H9 (cell line): ENCODE results near the gene XPC. TPM values are rescaled to one million over a fixed set of nuclear protein-coding genes. Genes with fewer than 3 reads are reported as not detected.

Experiments
- DNase-seq: peaks from one replicate; pipeline ENCODE4 v3.0.0-alpha.2; 2017
- H2AFZ ChIP-seq: one replicate; pipeline ENCODE4 v1.6.1; 2013; ENCODE audit warnings: mild to moderate bottlenecking, low read length, control low read depth, moderate library complexity
- H2AK5ac ChIP-seq: 2 replicates; pipeline ENCODE4 v1.6.1; 2013; ENCODE audit warnings: low read length, control low read depth, mixed read lengths; ENCODE audit not compliant: insufficient read length
- H2BK120ac ChIP-seq: one replicate; pipeline ENCODE4 v1.6.1; 2013; ENCODE audit warnings: low read depth, mild to moderate bottlenecking, low read length, control low read depth, inconsistent platforms; ENCODE audit not compliant: poor library complexity, severe bottlenecking
- H2BK12ac ChIP-seq: 2 replicates; pipeline ENCODE4 v1.6.1; 2013; ENCODE audit warnings: low read length, control low read depth, mixed read lengths, low read depth; ENCODE audit not compliant: insufficient read length
- H2BK15ac ChIP-seq: 2 replicates; pipeline ENCODE4 v1.6.1; 2013; ENCODE audit warnings: low read depth, low read length, control low read depth
- H2BK20ac ChIP-seq: one replicate; pipeline ENCODE4 v1.6.1; 2013; ENCODE audit warnings: low read depth, mild to moderate bottlenecking, low read length, control low read depth, inconsistent platforms; ENCODE audit not compliant: poor library complexity, severe bottlenecking
- H2BK5ac ChIP-seq: 2 replicates; pipeline ENCODE4 v1.6.1; 2013; ENCODE audit warnings: low read length, control low read depth, mixed read lengths; ENCODE audit not compliant: insufficient read length
- H3K14ac ChIP-seq: 2 replicates; pipeline ENCODE4 v1.6.1; 2013; ENCODE audit warnings: low read length, control low read depth; ENCODE audit not compliant: insufficient read depth
- H3K18ac ChIP-seq: 2 replicates; pipeline ENCODE4 v1.6.1; 2013; ENCODE audit warnings: low read depth, mild to moderate bottlenecking, mixed read lengths, low read length, control low read depth; ENCODE audit not compliant: insufficient read length
- H3K23ac ChIP-seq: 2 replicates; pipeline ENCODE4 v1.6.1; 2013; ENCODE audit warnings: low read length, control low read depth, mixed read lengths, low read depth; ENCODE audit not compliant: insufficient read length
- H3K23me2 ChIP-seq: 2 replicates; pipeline ENCODE4 v1.6.1; 2013; ENCODE audit warnings: low read depth, mild to moderate bottlenecking, mixed read lengths, low read length, control low read depth; ENCODE audit not compliant: insufficient read length, poor library complexity, severe bottlenecking
- H3K27ac ChIP-seq: 2 replicates; pipeline ENCODE4 v1.5.1; 2013; ENCODE audit warnings: low read length, control low read depth, mixed read lengths, low read depth; ENCODE audit not compliant: insufficient read length
- H3K27me3 ChIP-seq: 2 replicates; pipeline ENCODE4 v1.6.1; 2013; ENCODE audit warnings: low read length, control low read depth, inconsistent platforms; ENCODE audit not compliant: insufficient read depth
- H3K4ac ChIP-seq: 2 replicates; pipeline ENCODE4 v1.6.1; 2013; ENCODE audit warnings: low read depth, mild to moderate bottlenecking, control low read depth, inconsistent platforms, low read length, moderate library complexity
- H3K4me1 ChIP-seq: 2 replicates; pipeline ENCODE4 v1.6.1; 2013; ENCODE audit warnings: low read length, control low read depth, inconsistent platforms; ENCODE audit not compliant: insufficient read depth
- H3K4me2 ChIP-seq: 2 replicates; pipeline ENCODE4 v1.6.1; 2013; ENCODE audit warnings: low read length, control low read depth, mixed read lengths; ENCODE audit not compliant: insufficient read length, insufficient read depth
- H3K56ac ChIP-seq: 2 replicates; pipeline ENCODE4 v1.6.1; 2013; ENCODE audit warnings: low read depth, mild to moderate bottlenecking, mixed read lengths, low read length, control low read depth; ENCODE audit not compliant: insufficient read length
- H3K79me1 ChIP-seq: 2 replicates; pipeline ENCODE4 v1.6.1; 2013; ENCODE audit warnings: low read depth, mild to moderate bottlenecking, moderate library complexity, low read length, control low read depth, inconsistent platforms; ENCODE audit not compliant: insufficient read depth, poor library complexity, severe bottlenecking
- H3K79me2 ChIP-seq: 2 replicates; pipeline ENCODE4 v1.6.1; 2013; ENCODE audit warnings: low read length, control low read depth, inconsistent platforms; ENCODE audit not compliant: insufficient read depth
- H3K9ac ChIP-seq: 2 replicates; pipeline ENCODE4 v1.6.1; 2013; ENCODE audit warnings: low read length, control low read depth, mixed read lengths; ENCODE audit not compliant: insufficient read length; ENCODE audit errors: extremely low read depth
- H3K9me3 ChIP-seq: one replicate; pipeline ENCODE4 v1.6.1; 2013; ENCODE audit warnings: low read depth, low read length, inconsistent platforms; ENCODE audit not compliant: control insufficient read depth
- H3T11ph ChIP-seq: one replicate; pipeline ENCODE4 v1.6.1; 2013; ENCODE audit warnings: mild to moderate bottlenecking, low read length, control low read depth, inconsistent platforms
- H4K20me1 ChIP-seq: one replicate; pipeline ENCODE4 v1.6.1; 2013; ENCODE audit not compliant: control insufficient read depth, insufficient read length, insufficient read depth
- H4K5ac ChIP-seq: 2 replicates; pipeline ENCODE4 v1.6.1; 2013; ENCODE audit warnings: low read depth, mild to moderate bottlenecking, mixed read lengths, low read length, control low read depth; ENCODE audit not compliant: insufficient read length
- H4K8ac ChIP-seq: replicated peaks from 2 replicates; pipeline ENCODE4 v1.6.1; 2013; ENCODE audit warnings: low read length, control low read depth, mixed read lengths, low read depth; ENCODE audit not compliant: insufficient read length
- H4K91ac ChIP-seq: 2 replicates; pipeline ENCODE4 v1.6.1; 2013; ENCODE audit warnings: low read depth, mild to moderate bottlenecking, moderate library complexity, mixed read lengths, low read length, control low read depth; ENCODE audit not compliant: insufficient read length
- H3K27ac Mint-ChIP-seq, 3 experiments: 2 replicates in 2 of 3; 3 replicates in 1 of 3; pipeline ENCODE4 v1.8.0; 2020 to 2021; ENCODE audit warnings: mixed read lengths in 3 of 3, mild to moderate bottlenecking in 1 of 3, moderate library complexity in 1 of 3
- H3K27me3 Mint-ChIP-seq: 2 replicates; pipeline ENCODE4 v1.8.0; 2021; ENCODE audit warnings: low read depth, mild to moderate bottlenecking, moderate library complexity, mixed read lengths
- H3K36me3 Mint-ChIP-seq, 3 experiments: 2 replicates in 2 of 3; 3 replicates in 1 of 3; pipeline ENCODE4 v1.8.0; 2020 to 2021; ENCODE audit warnings: low read depth in 3 of 3, mixed read lengths in 3 of 3; ENCODE audit not compliant: insufficient read depth in 1 of 3
- H3K4me1 Mint-ChIP-seq, 2 experiments: 2 replicates each; pipeline ENCODE4 v1.8.0; 2020; ENCODE audit warnings: mixed read lengths in 2 of 2
- H3K4me3 Mint-ChIP-seq, 2 experiments: 2 replicates in 1 of 2; 3 replicates in 1 of 2; pipeline ENCODE4 v1.8.0; 2020 to 2021; ENCODE audit warnings: mild to moderate bottlenecking in 2 of 2, mixed read lengths in 2 of 2, moderate library complexity in 1 of 2
- H3K9me3 Mint-ChIP-seq, 2 experiments: 2 replicates in 1 of 2; 3 replicates in 1 of 2; pipeline ENCODE4 v1.8.0; 2020; ENCODE audit warnings: mild to moderate bottlenecking in 2 of 2, mixed read lengths in 2 of 2, moderate library complexity in 1 of 2
- CTCF ChIP-seq: fragments of 200-600 bp; sonication (generic); conservative IDR thresholded peaks from 3 replicates; pipeline ENCODE4 v1.8.0; 2021; ENCODE audit warnings: antibody characterized with exemption, mild to moderate bottlenecking
- WGBS: extraction: QIAGEN DNeasy Blood & Tissue Kit; methylation state at CpG from one replicate; pipeline ENCODE4 v1.1.7; 2013; ENCODE audit warnings: missing lambda C conversion rate, low lambda C conversion rate, mixed read lengths; ENCODE audit not compliant: insufficient read length; ENCODE audit errors: extremely low coverage; 5-methylcytosine and 5-hydroxymethylcytosine counted together
- total RNA-seq: library from RNA; stranded (reverse); gene quantifications from 2 replicates; pipeline ENCODE4 v1.2.1, GENCODE V29; 2021

Gene XPC
- total RNA-seq, 1 experiment from 2014 or later: 30.3 TPM

GRCh38 chr3:14209581-14210289, 31.3 kb upstream of the XPC start:
- no peak overlapping the region for H4K91ac ChIP-seq
- H3K4me2 ChIP-seq: no peak overlapping the region
- no peak for TF ChIP-seq CTCF
- H3K9me3 ChIP-seq: no peaks in the 10 kb centered on the region
- H3K4me1 Mint-ChIP-seq: peaks cover 3% of the 10 kb centered on the region in 2 experiments; a peak in 2 of 4 replicates
- H3K4ac ChIP-seq: no peak overlapping the region
- no peak overlapping the region for H2BK20ac ChIP-seq
- no peak overlapping the region for H3K14ac ChIP-seq
- no peaks in the 10 kb centered on the region for H3K36me3 Mint-ChIP-seq
- H4K8ac ChIP-seq: no peak overlapping the region
- no peak overlapping the region for H3K56ac ChIP-seq
- no peaks in the 10 kb centered on the region; the same call in 1 of the 2 replicates for H3K27me3 Mint-ChIP-seq
- no peaks in the 10 kb centered on the region for H3K79me2 ChIP-seq
- H3K27ac Mint-ChIP-seq: peak overlapping the region in 1 of 3 experiments; percentile 30; a peak in 1 of 7 replicates
- no peak overlapping the region for H3K9ac ChIP-seq
- no peak overlapping the region for H4K5ac ChIP-seq
- no peak overlapping the region for H2AK5ac ChIP-seq
- H3K9me3 Mint-ChIP-seq: no peaks in the 10 kb centered on the region
- H3K79me1 ChIP-seq: no peaks in the 10 kb centered on the region
- no peaks in the 10 kb centered on the region for H3K23me2 ChIP-seq
- H3K27ac ChIP-seq: no peak overlapping the region
- H3K27me3 ChIP-seq: no peaks in the 10 kb centered on the region
- no peak for DNase-seq
- H3K4me3 Mint-ChIP-seq: no peak overlapping the region
- H3K23ac ChIP-seq: no peak overlapping the region
- no peak overlapping the region for H3T11ph ChIP-seq
- H2BK5ac ChIP-seq: no peak overlapping the region
- H2AFZ ChIP-seq: no peak overlapping the region
- no CpG with 5 or more reads among the region's 14 CpGs for WGBS
- H4K20me1 ChIP-seq: no peaks in the 10 kb centered on the region
- no peak overlapping the region for H3K18ac ChIP-seq
- no peak overlapping the region for H2BK12ac ChIP-seq
- no peaks in the 10 kb centered on the region for H3K4me1 ChIP-seq
- H2BK15ac ChIP-seq: no peak overlapping the region
- no peak overlapping the region for H2BK120ac ChIP-seq
